Measurements from ENCODE around the gene KRTAP9-1.
"Not testable (repeated sequence)": the region's sequence is repeated elsewhere in the genome, so short reads cannot be mapped to it uniquely, and the experiment has no call there.

The KRTAP9-1 gene

GRCh38 chr17:41226598-41227095, 37.0 kb downstream of the KRTAP9-1 start, which contains the start of gene KRTAP9-2:
TSS of gene KRTAP9-2 (plus strand) at chr17:41226648. CDS start at chr17:41226655, 7 bp downstream.
- H3K9ac ChIP-seq (ENCODE audit: low read length); H2BK12ac ChIP-seq (ENCODE audit: low read length); H3K18ac ChIP-seq (ENCODE audit: low read length); H4K8ac ChIP-seq (ENCODE audit: low read depth, low read length); H3K27ac ChIP-seq (ENCODE audit: low read depth, low read length); H3K79me2 ChIP-seq (ENCODE audit: control insufficient read depth, insufficient read depth, low read length, poor library complexity); H3K79me1 ChIP-seq (ENCODE audit: low read length); H3K23ac ChIP-seq (ENCODE audit: low read length); H2BK120ac ChIP-seq (ENCODE audit: insufficient read depth, low read length, poor library complexity); H3K9me3 ChIP-seq (ENCODE audit: insufficient read depth, low read depth, low read length); H3K36me3 ChIP-seq (ENCODE audit: control insufficient read depth in 1 of 2, insufficient read depth in 2 of 2, low read length in 2 of 2); DNase-seq; H3K4me1 ChIP-seq (ENCODE audit: control insufficient read depth in 1 of 2, insufficient read depth in 2 of 2, low read length in 2 of 2); H3K14ac ChIP-seq (ENCODE audit: low read length); H2AK5ac ChIP-seq (ENCODE audit: low read length); H4K12ac ChIP-seq (ENCODE audit: low read depth, low read length); H3K27me3 ChIP-seq (ENCODE audit: insufficient read depth, low read length); H2AFZ ChIP-seq (ENCODE audit: insufficient read depth, low read length, poor library complexity); H3K4me2 ChIP-seq (ENCODE audit: low read length); H3K4me3 ChIP-seq (ENCODE audit: low read depth, low read length); H3K4ac ChIP-seq (ENCODE audit: low read depth, low read length); H4K91ac ChIP-seq (ENCODE audit: low read depth, low read length): not testable (repeated sequence)
- WGBS (ENCODE audit: extremely low coverage, insufficient coverage, insufficient read length) = no CpG with 5 or more reads among the region's 4 CpGs
- H2BK5ac ChIP-seq (ENCODE audit: low read depth, low read length, poor library complexity) = peak within 1 kb of the TSS; percentile 40

- no peak overlapping the region for H3K27ac ChIP-seq (ENCODE audit: low read depth, low read length)
Measured at GRCh38 chr17:41230094-41230493, 40.4 kb downstream of the KRTAP9-1 start.

GRCh38 chr17:41231731-41232130, 42.0 kb downstream of the KRTAP9-1 start:
- Histone ChIP-seq H4K12ac (ENCODE audit: low read depth, low read length) (no peak overlapping the region), H3K23ac (ENCODE audit: low read length) (no peak overlapping the region), H3K27me3 (ENCODE audit: insufficient read depth, low read length) (no peaks in the 10 kb centered on the region), H3K4me1 (ENCODE audit: control insufficient read depth in 1 of 2, insufficient read depth in 2 of 2, low read length in 2 of 2) (no peaks in the 10 kb centered on the region), H3K4me3 (ENCODE audit: low read depth, low read length) (no peak overlapping the region), H4K91ac (ENCODE audit: low read depth, low read length) (no peak overlapping the region), H2BK12ac (ENCODE audit: low read length) (no peak overlapping the region), H3K27ac (ENCODE audit: low read depth, low read length) (no peak overlapping the region), H3K4me2 (ENCODE audit: low read length) (no peak overlapping the region), H3K18ac (ENCODE audit: low read length) (no peak overlapping the region), H3K79me2 (ENCODE audit: control insufficient read depth, insufficient read depth, low read length, poor library complexity) (no peaks in the 10 kb centered on the region), H2BK5ac (ENCODE audit: low read depth, low read length, poor library complexity) (no peak overlapping the region), H2AK5ac (ENCODE audit: low read length) (no peak overlapping the region), H2AFZ (ENCODE audit: insufficient read depth, low read length, poor library complexity) (no peak overlapping the region), H3K14ac (ENCODE audit: low read length) (no peak overlapping the region), H2BK120ac (ENCODE audit: insufficient read depth, low read length, poor library complexity) (no peak overlapping the region), H3K9ac (ENCODE audit: low read length) (no peak overlapping the region), H3K4ac (ENCODE audit: low read depth, low read length) (no peak overlapping the region), H3K9me3 (ENCODE audit: insufficient read depth, low read depth, low read length) (no peaks in the 10 kb centered on the region), H3K79me1 (ENCODE audit: low read length) (no peaks in the 10 kb centered on the region), H3K36me3 (ENCODE audit: control insufficient read depth in 1 of 2, insufficient read depth in 2 of 2, low read length in 2 of 2) (no peaks in the 10 kb centered on the region), H4K8ac (ENCODE audit: low read depth, low read length) (no peak overlapping the region)
- no peak for DNase-seq
- WGBS (ENCODE audit: extremely low coverage, insufficient coverage, insufficient read length) = no CpG with 5 or more reads among the region's 6 CpGs

More at GRCh38 chr17:41230094-41230493, 40.4 kb downstream of the KRTAP9-1 start:
- Histone ChIP-seq H3K79me2 (ENCODE audit: control insufficient read depth, insufficient read depth, low read length, poor library complexity) (no peaks in the 10 kb centered on the region), H3K9ac (ENCODE audit: low read length) (no peak overlapping the region), H4K91ac (ENCODE audit: low read depth, low read length) (no peak overlapping the region), H3K79me1 (ENCODE audit: low read length) (no peaks in the 10 kb centered on the region), H3K23ac (ENCODE audit: low read length) (no peak overlapping the region), H3K4me1 (ENCODE audit: control insufficient read depth in 1 of 2, insufficient read depth in 2 of 2, low read length in 2 of 2) (no peaks in the 10 kb centered on the region), H2AK5ac (ENCODE audit: low read length) (no peak overlapping the region), H4K12ac (ENCODE audit: low read depth, low read length) (no peak overlapping the region), H2AFZ (ENCODE audit: insufficient read depth, low read length, poor library complexity) (no peak overlapping the region), H3K36me3 (ENCODE audit: control insufficient read depth in 1 of 2, insufficient read depth in 2 of 2, low read length in 2 of 2) (no peaks in the 10 kb centered on the region), H2BK12ac (ENCODE audit: low read length) (no peak overlapping the region), H2BK5ac (ENCODE audit: low read depth, low read length, poor library complexity) (no peak overlapping the region), H3K4me3 (ENCODE audit: low read depth, low read length) (no peak overlapping the region), H3K18ac (ENCODE audit: low read length) (no peak overlapping the region), H3K4me2 (ENCODE audit: low read length) (no peak overlapping the region), H3K27me3 (ENCODE audit: insufficient read depth, low read length) (no peaks in the 10 kb centered on the region), H2BK120ac (ENCODE audit: insufficient read depth, low read length, poor library complexity) (no peak overlapping the region), H3K4ac (ENCODE audit: low read depth, low read length) (no peak overlapping the region), H4K8ac (ENCODE audit: low read depth, low read length) (no peak overlapping the region), H3K14ac (ENCODE audit: low read length) (no peak overlapping the region), H3K9me3 (ENCODE audit: insufficient read depth, low read depth, low read length) (no peaks in the 10 kb centered on the region)
- DNase-seq = no peak

- H3K4ac ChIP-seq (ENCODE audit: low read depth, low read length); H3K9ac ChIP-seq (ENCODE audit: low read length); H3K14ac ChIP-seq (ENCODE audit: low read length); H3K4me2 ChIP-seq (ENCODE audit: low read length); H3K27ac ChIP-seq (ENCODE audit: low read depth, low read length); H3K23ac ChIP-seq (ENCODE audit: low read length); H3K4me1 ChIP-seq (ENCODE audit: control insufficient read depth in 1 of 2, insufficient read depth in 2 of 2, low read length in 2 of 2); H4K12ac ChIP-seq (ENCODE audit: low read depth, low read length); H4K8ac ChIP-seq (ENCODE audit: low read depth, low read length); H3K18ac ChIP-seq (ENCODE audit: low read length); H3K4me3 ChIP-seq (ENCODE audit: low read depth, low read length); H3K36me3 ChIP-seq (ENCODE audit: control insufficient read depth in 1 of 2, insufficient read depth in 2 of 2, low read length in 2 of 2); DNase-seq; H3K27me3 ChIP-seq (ENCODE audit: insufficient read depth, low read length); H3K79me1 ChIP-seq (ENCODE audit: low read length); H2BK5ac ChIP-seq (ENCODE audit: low read depth, low read length, poor library complexity); H3K9me3 ChIP-seq (ENCODE audit: insufficient read depth, low read depth, low read length); H3K79me2 ChIP-seq (ENCODE audit: control insufficient read depth, insufficient read depth, low read length, poor library complexity); H2BK12ac ChIP-seq (ENCODE audit: low read length); H2BK120ac ChIP-seq (ENCODE audit: insufficient read depth, low read length, poor library complexity); H2AK5ac ChIP-seq (ENCODE audit: low read length); H2AFZ ChIP-seq (ENCODE audit: insufficient read depth, low read length, poor library complexity); H4K91ac ChIP-seq (ENCODE audit: low read depth, low read length): not testable (repeated sequence)
- WGBS (ENCODE audit: extremely low coverage, insufficient coverage, insufficient read length) = no CpG with 5 or more reads among the region's 1 CpG
Measured at GRCh38 chr17:41232399-41233105, 42.9 kb downstream of the KRTAP9-1 start, which contains the start of gene KRTAP9-3. TSS of gene KRTAP9-3 (plus strand) at chr17:41232449. CDS start at chr17:41232502, 53 bp downstream.
